HCT116 (cell line): ENCODE measurements around the gene HOTAIR. TPM values are rescaled to one million over a fixed set of nuclear protein-coding genes. Genes with fewer than 3 reads are reported as not detected.

ENCODE experiments used
- ATAC-seq: fragments of 200-7000 bp; cut with Tn5 transposase; 2 replicates; pipeline ENCODE4 v1.9.1; 2020; ENCODE audit warnings: mild to moderate bottlenecking, moderate library complexity
- BruUV-seq: library from RNA; stranded (reverse); fragments of 400-500 nt; replicated peaks from 2 replicates; lab custom pipeline; 2021; lab: Mats Ljungman, UMichigan
- CTCF ChIA-PET: fragments of 300-600 bp; sonication (Branson Sonifier 250); formaldehyde crosslinking; loops from one replicate; lab custom pipeline; 2021; ENCODE audit warnings: antibody characterized with exemption; lab: Charles Lee
- POLR2A ChIA-PET: fragments of 300-600, 350-600 bp; sonication (Branson Sonifier 250); formaldehyde crosslinking; loops from one replicate; lab custom pipeline; 2021; ENCODE audit warnings: antibody characterized with exemption; lab: Charles Lee
- RAD21 ChIA-PET, 2 experiments: fragments of 300-600 bp; sonication (Branson Sonifier 250); formaldehyde crosslinking; loops; one replicate each; lab custom pipeline; 2023; ENCODE audit warnings: low total read pairs in 2 of 2; ENCODE audit not compliant: uncharacterized antibody in 2 of 2, unreplicated experiment in 2 of 2, low non-redundant PET in 1 of 2; lab: Charles Lee
- DNase-seq: peaks from one replicate; pipeline ENCODE4 v3.0.0-alpha.2; 2010; ENCODE audit warnings: low read depth, low spot score
- H2AFZ ChIP-seq: fragments of 200-600 bp; shearing (Covaris generic), sonication (generic); 2 replicates; pipeline ENCODE4 v1.6.1; 2017; ENCODE audit warnings: low read depth, mixed run types, mixed read lengths, antibody characterized with exemption, low read length; ENCODE audit not compliant: poor library complexity, severe bottlenecking
- H3K27ac ChIP-seq: 2 replicates; pipeline ENCODE4 v1.5.1; 2012; ENCODE audit warnings: low read depth, low read length
- H3K27me3 ChIP-seq: fragments of 200-600 bp; sonication (generic); 2 replicates; pipeline ENCODE4 v1.6.1; 2016; ENCODE audit warnings: mixed run types, low read length, mixed read lengths; ENCODE audit not compliant: insufficient read depth
- H3K36me3 ChIP-seq, 2 experiments: fragments of 200-500 bp in 1 of 2; fragments of 200-600 bp in 1 of 2; sonication (Bioruptor generic) in 1 of 2; sonication (generic) in 1 of 2; 2 replicates each; pipeline versions ENCODE4 v1.5.1 to v1.6.1; 2014 to 2016; ENCODE audit warnings: low read length in 2 of 2, inconsistent platforms in 1 of 2, mixed read lengths in 1 of 2, mixed run types in 1 of 2; ENCODE audit not compliant: insufficient read depth in 2 of 2, control insufficient read depth in 1 of 2
- H3K4me1 ChIP-seq, 2 experiments: fragments of 200-600 bp in 1 of 2; sonication (generic) in 1 of 2; 2 replicates each; pipeline versions ENCODE4 v1.5.1 to v1.6.1; 2012 to 2017; ENCODE audit warnings: low read length in 2 of 2, inconsistent platforms in 1 of 2, mild to moderate bottlenecking in 1 of 2, mixed read lengths in 1 of 2, mixed run types in 1 of 2, moderate library complexity in 1 of 2; ENCODE audit not compliant: insufficient read depth in 2 of 2, control insufficient read depth in 1 of 2
- H3K4me2 ChIP-seq: fragments of 200-600 bp; sonication (generic); 2 replicates; pipeline ENCODE4 v1.6.1; 2017; ENCODE audit warnings: mixed run types, low read length, mixed read lengths
- H3K4me3 ChIP-seq, 2 experiments: fragments of 200-600 bp in 1 of 2; sonication (generic) in 1 of 2; replicated peaks in 1 of 2; 2 replicates each; pipeline ENCODE4 v1.5.1; 2011 to 2016; ENCODE audit warnings: low read length in 2 of 2, control low read depth in 1 of 2, low read depth in 1 of 2, mild to moderate bottlenecking in 1 of 2, mixed read lengths in 1 of 2, mixed run types in 1 of 2
- H3K79me2 ChIP-seq: fragments of 200-600 bp; sonication (generic); 2 replicates; pipeline ENCODE4 v1.6.1; 2017; ENCODE audit warnings: mild to moderate bottlenecking, mixed run types, low read length, moderate library complexity, mixed read lengths; ENCODE audit not compliant: insufficient read depth
- H3K9ac ChIP-seq: fragments of 200-600 bp; sonication (generic); 2 replicates; pipeline ENCODE4 v1.6.1; 2016; ENCODE audit warnings: low read length, mixed read lengths
- H3K9me2 ChIP-seq: fragments of 200-600 bp; sonication (generic), shearing (Covaris generic); 2 replicates; pipeline ENCODE4 v1.6.1; 2017; ENCODE audit warnings: mixed run types, mild to moderate bottlenecking, moderate library complexity; ENCODE audit not compliant: insufficient read depth
- H3K9me3 ChIP-seq, 2 experiments: fragments of 200-500 bp in 1 of 2; fragments of 200-600 bp in 1 of 2; sonication (Bioruptor generic) in 1 of 2; sonication (generic) in 1 of 2; 2 replicates each; pipeline ENCODE4 v1.6.1; 2014 to 2017; ENCODE audit warnings: low read length in 2 of 2, mixed read lengths in 2 of 2, inconsistent platforms in 1 of 2, low read depth in 1 of 2, mild to moderate bottlenecking in 1 of 2, mixed run types in 1 of 2, moderate library complexity in 1 of 2; ENCODE audit not compliant: control insufficient read depth in 1 of 2, insufficient read depth in 1 of 2
- H4K20me1 ChIP-seq: fragments of 200-600 bp; sonication (generic), shearing (Covaris generic); 2 replicates; pipeline ENCODE4 v1.6.1; 2017; ENCODE audit warnings: mixed run types, mild to moderate bottlenecking, moderate library complexity; ENCODE audit not compliant: insufficient read depth
- CEBPB ChIP-seq: IDR thresholded peaks from 2 replicates; pipeline ENCODE4 v1.6.1; 2012; ENCODE audit warnings: low read depth
- ELF1 ChIP-seq: IDR thresholded peaks from 2 replicates; pipeline ENCODE4 v1.6.1; 2012; ENCODE audit warnings: low read depth, borderline replicate concordance
- FOSL1 ChIP-seq: IDR thresholded peaks from 2 replicates; pipeline ENCODE4 v1.6.1; 2012; ENCODE audit warnings: low read depth
- REST ChIP-seq: IDR thresholded peaks from 2 replicates; pipeline ENCODE4 v1.6.1; 2012; ENCODE audit warnings: low read depth
- ZFX ChIP-seq: fragments of 450-650 bp; IDR thresholded peaks from 2 replicates; pipeline ENCODE4 v1.6.1; 2017
- ZNF274 ChIP-seq: fragments of 200-500 bp; sonication (Bioruptor generic); IDR thresholded peaks from 2 replicates; pipeline ENCODE4 v1.6.1; 2014; ENCODE audit warnings: mild to moderate bottlenecking, low read depth, low read length, inconsistent platforms
- intact Hi-C: fragments of 100-400 bp; cut with micrococcal nuclease; formaldehyde crosslinking; loops from 2 replicates; pipeline ENCODE4 v1.10.0; 2022
- total RNA-seq: library from RNA; stranded (reverse); gene quantifications from one replicate; pipeline ENCODE4 v1.2.1, GENCODE V29; 2021; ENCODE audit not compliant: unreplicated experiment
- TF ChIP-seq, protein P1 (sequence below): IDR thresholded peaks from 2 replicates; pipeline ENCODE4 v1.6.1; 2012

Gene HOTAIR
- total RNA-seq, 1 experiment from 2014 or later: 0.25 TPM

GRCh38 chr12:53927220-53928029 is 47.3 kb downstream of the HOTAIR start:
- H3K9me3 ChIP-seq: no peaks in the 10 kb centered on the region
- DNase-seq: no peak
- intact Hi-C loops: no loop called here
- H3K79me2 ChIP-seq: no peaks in the 10 kb centered on the region
- POLR2A ChIA-PET: no interaction called here
- H3K4me1 ChIP-seq: no peaks in the 10 kb centered on the region
- peaks cover 43% of the 10 kb centered on the region for H3K27me3 ChIP-seq
- H3K4me3 ChIP-seq: no peak overlapping the region
- RAD21 ChIA-PET: no interaction called here
- H3K27ac ChIP-seq: no peak overlapping the region
- no peak overlapping the region for H2AFZ ChIP-seq
- no peak for TF ChIP-seq CEBPB
- no peak for TF ChIP-seq ELF1
- TF ChIP-seq ZNF274: no peak
- TF ChIP-seq REST: no peak
- TF ChIP-seq, protein P1, sequence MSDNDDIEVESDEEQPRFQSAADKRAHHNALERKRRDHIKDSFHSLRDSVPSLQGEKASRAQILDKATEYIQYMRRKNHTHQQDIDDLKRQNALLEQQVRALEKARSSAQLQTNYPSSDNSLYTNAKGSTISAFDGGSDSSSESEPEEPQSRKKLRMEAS: no peak
- TF ChIP-seq FOSL1: no peak
- no peak for TF ChIP-seq ZFX
- TF ChIP-seq, all 23 proteins: peak for 0
- Histone ChIP-seq H3K4me2 (no peak overlapping the region), H3K9ac (no peak overlapping the region), H3K9me2 (no peaks in the 10 kb centered on the region), H3K36me3 (no peaks in the 10 kb centered on the region), H4K20me1 (no peaks in the 10 kb centered on the region)
- BruUV-seq: no TSS peak
- CTCF ChIA-PET: no interaction called here
- no peak for ATAC-seq
